HUDEP-2 (cell line): ENCODE measurements around the gene FAM3B.
"Not testable (repeated sequence)": the region's sequence is repeated elsewhere in the genome, so short reads cannot be mapped to it uniquely, and the experiment has no call there.

Experiments used
- DNase-seq, 76 experiments: peaks; one replicate each; lab custom pipeline; 2025; ENCODE audit not compliant: unreplicated experiment in 76 of 76; lab: John Stamatoyannopoulos, UW

The FAM3B gene

GRCh38 chr21:41349126-41349525 lies 32.5 kb downstream of the FAM3B start:
- no peak for DNase-seq

GRCh38 chr21:41349619-41350390 lies 33.2 kb downstream of the FAM3B start:
- DNase-seq: no peak

GRCh38 chr21:41350436-41351155 lies 34.0 kb downstream of the FAM3B start:
- DNase-seq: no peak

GRCh38 chr21:41357546-41357945 lies 40.9 kb downstream of the FAM3B start:
- DNase-seq: no peak

GRCh38 chr21:41358193-41359166 lies 41.9 kb downstream of the FAM3B start:
- DNase-seq: no peak

- no peak for DNase-seq
Measured at GRCh38 chr21:41359286-41359685, 42.7 kb downstream of the FAM3B start.

GRCh38 chr21:41359754-41360071 lies 43.1 kb downstream of the FAM3B start:
- not testable (repeated sequence) for DNase-seq

- DNase-seq: no peak
Measured at GRCh38 chr21:41360072-41360821, 43.6 kb downstream of the FAM3B start.

- DNase-seq: no peak
Measured at GRCh38 chr21:41361053-41361785, 44.6 kb downstream of the FAM3B start.

GRCh38 chr21:41361786-41362604 lies 45.4 kb downstream of the FAM3B start, which contains the start of gene MX2:
Gene MX2 (plus strand): TSS chr21:41362027. CDS start chr21:41376907, 14,880 bp downstream.
- DNase-seq: no peak

- no peak for DNase-seq
Measured at GRCh38 chr21:41362605-41363369, 46.2 kb downstream of the FAM3B start.

GRCh38 chr21:41363370-41364270 lies 47.0 kb downstream of the FAM3B start:
- no peak for DNase-seq

- no peak for DNase-seq
Measured at GRCh38 chr21:41364308-41364707, 47.7 kb downstream of the FAM3B start.

GRCh38 chr21:41365377-41366107 lies 48.9 kb downstream of the FAM3B start:
- no peak for DNase-seq

GRCh38 chr21:41366522-41367151 lies 50.0 kb downstream of the FAM3B start:
- DNase-seq: no peak
